Endothelial cell of umbilical vein (primary cell): Measurements from ENCODE around the gene ZNF786.

Experiments used
- CTCF ChIP-seq, 2 donors: IDR thresholded peaks; 1 replicate in 1 of 2; 2 replicates in 1 of 2; pipeline ENCODE4 v1.5.1; 2011; ENCODE audit warnings: low read length in 2 of 2, mild to moderate bottlenecking in 2 of 2, moderate library complexity in 2 of 2, control low read depth in 1 of 2, inconsistent platforms in 1 of 2, low read depth in 1 of 2; ENCODE audit not compliant: insufficient read depth in 1 of 2; ENCODE audit errors: extremely low read depth in 1 of 2
- EZH2 ChIP-seq: IDR thresholded peaks from 2 replicates; pipeline ENCODE4 v1.6.1; 2012; ENCODE audit warnings: borderline replicate concordance, low read depth, mild to moderate bottlenecking, moderate library complexity, low read length, inconsistent platforms; ENCODE audit not compliant: severe bottlenecking
- POLR2A ChIP-seq: IDR thresholded peaks from 2 replicates; pipeline ENCODE4 v1.6.1; 2012; ENCODE audit warnings: low read depth, mild to moderate bottlenecking, control low read depth, low read length
- POLR2AphosphoS5 ChIP-seq: IDR thresholded peaks from 2 replicates; pipeline ENCODE4 v1.6.1; 2012; ENCODE audit warnings: low read depth, mild to moderate bottlenecking, control low read depth, low read length, moderate library complexity; ENCODE audit not compliant: insufficient read depth

DNA sequence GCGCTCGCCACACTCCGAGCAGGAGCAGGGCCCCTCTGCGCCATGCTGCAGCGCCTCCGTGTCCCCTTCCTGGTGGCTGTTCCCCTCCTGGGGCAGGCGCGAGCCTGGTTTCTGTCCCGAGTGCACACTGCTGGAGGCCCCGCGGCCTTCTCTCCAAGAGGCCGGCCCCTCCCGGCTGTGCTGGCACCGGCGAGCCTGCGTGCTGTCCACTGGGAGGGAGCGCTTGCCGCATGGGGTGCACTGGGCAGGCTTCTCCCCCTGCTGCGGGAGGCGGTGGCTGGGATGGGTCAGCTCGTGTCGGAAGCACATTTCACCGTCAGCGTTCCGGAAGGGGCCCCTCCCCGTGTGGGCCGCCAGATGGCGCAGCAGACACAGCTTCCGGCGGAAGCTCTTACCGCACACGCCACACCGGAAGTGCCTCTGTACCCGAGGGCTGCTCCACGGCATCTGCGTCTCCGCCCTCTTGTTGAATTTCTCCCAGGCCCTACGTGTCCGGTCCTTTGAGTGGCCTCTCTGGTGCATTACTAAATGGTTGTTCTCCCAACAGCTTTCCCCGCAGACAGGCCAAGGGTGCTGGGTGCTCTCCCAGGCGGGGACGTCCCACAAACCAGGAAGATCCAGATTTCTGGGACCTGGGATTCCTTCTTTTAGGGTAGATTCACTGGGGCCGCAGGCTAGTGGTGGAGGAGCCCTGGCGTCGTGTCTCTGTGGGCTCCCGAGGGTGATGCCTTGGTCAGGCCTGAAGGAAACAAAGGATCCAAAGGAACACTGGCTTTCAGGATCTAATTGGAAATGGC, 18.7 kb downstream of the ZNF786 start:
- no peak for TF ChIP-seq POLR2AphosphoS5
- no peak for TF ChIP-seq EZH2
- peak; percentile 23 to 40 for TF ChIP-seq CTCF (IDR thresholded peaks at IDR 0.05; ENCODE audit: extremely low read depth in 1 of 2, insufficient read depth in 1 of 2, low read depth in 1 of 2, low read length in 2 of 2)
- no peak for TF ChIP-seq POLR2A
